NCI-H146 treated with DMSO at 0.1 percent for 48 hours (cell line): ENCODE results near the gene CCDC116.
A peak's percentile ranks its signal among the peaks of the same experiment; 100 is the strongest.
"Not testable (repeated sequence)": the region's sequence is repeated elsewhere in the genome, so short reads cannot be mapped to it uniquely, and the experiment has no call there.

Experiments used
- DNase-seq: peaks from one replicate; lab custom pipeline; 2025; ENCODE audit not compliant: unreplicated experiment; lab: John Stamatoyannopoulos, UW

CCDC116 gene

DNA sequence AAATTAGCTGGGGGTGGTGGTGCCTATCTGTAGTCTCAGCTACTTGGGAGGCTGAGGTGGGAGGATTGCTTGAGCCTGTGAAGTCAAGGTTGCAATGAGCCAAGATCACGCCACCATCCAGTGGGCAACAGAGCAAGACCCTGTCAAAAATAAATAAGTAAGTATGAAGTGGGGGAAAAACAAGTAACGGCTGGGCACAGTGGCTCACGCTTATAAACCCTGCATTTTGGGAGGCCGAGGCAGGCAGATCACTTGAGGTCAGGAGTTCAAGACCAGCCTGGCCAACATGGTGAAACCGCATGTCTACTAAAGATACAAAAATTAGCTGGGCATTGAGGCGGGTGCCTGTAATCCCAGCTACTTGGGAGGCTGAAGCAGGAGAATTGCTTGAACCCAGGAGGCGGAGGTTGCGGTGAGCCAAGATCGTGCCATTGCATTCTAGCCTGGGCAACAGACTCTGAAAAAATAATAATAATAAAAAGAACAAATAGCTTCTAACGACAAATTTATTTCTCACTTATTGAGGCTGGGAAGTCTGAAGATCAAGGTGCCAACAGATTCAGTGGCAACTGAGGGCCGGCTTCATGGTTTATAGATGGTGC is 22.9 kb upstream of the CCDC116 start:
- not testable (repeated sequence) for DNase-seq

DNA sequence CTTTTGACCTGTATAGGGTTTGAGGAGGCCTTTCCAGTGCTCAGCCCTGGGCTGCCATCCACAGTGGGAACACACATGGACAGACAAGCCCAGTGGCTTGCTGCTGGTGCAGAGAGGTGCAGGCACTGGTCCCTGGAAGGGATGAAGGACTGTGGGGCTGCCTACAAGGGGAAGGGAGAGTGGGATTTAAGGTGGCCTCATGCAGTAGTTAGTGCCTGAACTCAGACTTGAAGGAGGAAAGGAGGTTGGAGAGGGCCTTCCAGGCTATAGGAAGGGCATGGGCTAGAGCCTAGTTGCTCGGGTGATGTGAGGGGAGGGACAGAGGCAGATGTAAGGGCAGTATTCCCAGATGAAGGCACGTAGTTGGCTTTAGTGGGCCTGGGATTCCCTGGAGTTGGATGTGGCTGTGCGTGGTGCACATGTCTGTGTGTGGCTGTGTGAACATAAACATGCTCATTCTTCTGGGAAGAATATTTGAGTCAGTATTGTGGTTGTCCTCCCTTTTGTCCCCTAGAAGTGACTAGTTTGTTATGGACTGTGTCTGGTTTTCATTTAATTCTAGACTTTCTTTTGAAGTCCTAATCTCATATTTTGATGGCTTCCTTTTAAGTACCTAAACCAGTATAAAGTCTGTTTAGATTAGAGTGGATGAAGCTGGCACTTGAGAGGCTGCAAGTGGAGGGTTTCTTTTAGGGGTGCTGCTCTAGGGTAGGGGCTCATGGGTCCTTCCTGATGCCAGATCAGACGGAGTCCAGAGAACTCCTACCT is 21.2 kb upstream of the CCDC116 start:
- DNase-seq, result no peak

DNA sequence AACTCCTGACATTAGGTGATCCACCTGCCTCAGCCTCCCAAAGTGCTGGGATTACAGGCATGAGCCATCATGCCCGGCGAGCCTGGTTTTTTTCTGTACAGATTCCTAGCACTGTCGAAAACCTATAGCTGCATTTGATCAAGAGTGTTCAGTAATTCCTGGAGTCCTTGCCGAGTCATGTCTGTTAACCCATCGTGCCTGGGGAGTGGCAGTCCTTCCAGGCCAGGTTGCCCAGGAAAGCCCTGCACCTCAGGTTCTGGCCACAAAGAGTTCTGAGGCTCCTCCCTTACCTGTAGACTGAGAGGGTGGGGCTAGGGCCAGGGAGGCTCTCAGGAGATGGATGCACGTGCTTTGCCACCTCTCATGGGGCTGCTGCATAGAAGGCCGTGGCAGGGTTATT is 19.7 kb upstream of the CCDC116 start:
- no peak for DNase-seq

DNA sequence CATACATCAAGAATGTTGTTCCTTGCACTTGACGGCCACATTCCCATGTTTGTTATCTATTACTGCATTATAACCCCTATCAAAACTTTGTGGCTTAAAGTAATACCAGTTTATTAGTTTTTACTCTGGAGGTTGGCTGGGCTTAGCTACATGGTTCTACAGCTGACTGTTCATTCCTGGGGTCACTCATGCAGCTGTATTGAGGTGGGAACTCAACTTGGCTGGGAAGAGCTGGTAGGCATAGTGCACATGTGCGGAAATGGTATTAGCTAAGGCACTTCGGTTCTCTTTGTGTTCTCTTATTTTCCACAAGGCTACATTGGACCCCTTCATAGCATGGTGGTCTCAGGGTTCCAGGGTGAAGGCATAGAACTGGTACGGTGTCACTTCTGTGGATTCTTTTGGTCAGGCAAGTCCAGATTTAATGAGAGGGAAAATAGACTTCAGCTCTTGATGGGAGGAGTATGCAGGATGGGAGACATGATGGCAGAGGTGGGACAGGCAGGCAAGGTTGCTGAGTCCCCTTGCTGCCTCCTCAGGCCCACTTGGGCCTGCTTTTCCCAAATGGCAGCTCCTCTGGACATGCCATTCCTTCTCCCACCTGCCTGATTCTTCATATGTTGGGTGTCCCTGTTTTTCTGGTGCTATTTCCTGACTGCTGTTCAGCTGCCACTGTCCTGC is 18.9 kb upstream of the CCDC116 start:
- no peak for DNase-seq

DNA sequence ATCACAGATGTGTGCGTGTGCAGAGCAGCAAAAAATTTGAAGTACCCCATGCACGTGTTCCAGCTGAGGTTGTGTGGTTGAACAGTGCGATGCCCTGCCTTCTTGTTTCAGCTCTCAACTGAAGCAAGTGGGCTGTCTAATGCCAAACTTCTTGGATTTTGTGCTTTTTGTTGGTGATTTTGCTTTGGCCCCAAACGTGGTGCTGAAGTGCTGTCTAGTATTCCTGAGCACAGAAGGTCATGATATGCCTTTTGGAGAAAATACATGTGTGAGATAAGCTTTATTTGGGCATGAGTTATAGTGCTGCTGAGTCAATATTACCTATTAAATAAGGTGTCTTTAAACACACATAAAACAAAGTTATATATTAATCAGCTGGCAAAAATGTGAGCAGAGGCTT is 16.8 kb upstream of the CCDC116 start:
- no peak for DNase-seq

DNA sequence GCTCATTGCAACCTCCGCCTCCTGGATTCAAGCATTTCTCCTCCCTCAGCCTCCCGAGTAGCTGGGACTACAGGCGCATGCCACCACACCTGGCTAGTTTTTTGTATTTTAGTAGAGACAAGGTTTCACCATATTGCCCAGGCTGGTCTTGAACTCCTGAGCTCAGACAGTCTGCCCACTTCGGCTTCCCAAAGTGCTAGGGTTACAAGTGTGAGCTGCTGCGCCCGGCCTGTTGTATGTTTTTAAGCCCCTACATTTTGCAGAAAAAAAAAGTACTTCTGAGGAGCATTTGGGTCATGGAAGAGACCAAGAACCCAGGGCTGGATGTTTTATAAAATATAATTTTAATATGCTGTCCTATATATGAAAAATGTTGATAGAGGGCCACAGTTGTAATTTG is 15.2 kb upstream of the CCDC116 start:
- not testable (repeated sequence) for DNase-seq

DNA sequence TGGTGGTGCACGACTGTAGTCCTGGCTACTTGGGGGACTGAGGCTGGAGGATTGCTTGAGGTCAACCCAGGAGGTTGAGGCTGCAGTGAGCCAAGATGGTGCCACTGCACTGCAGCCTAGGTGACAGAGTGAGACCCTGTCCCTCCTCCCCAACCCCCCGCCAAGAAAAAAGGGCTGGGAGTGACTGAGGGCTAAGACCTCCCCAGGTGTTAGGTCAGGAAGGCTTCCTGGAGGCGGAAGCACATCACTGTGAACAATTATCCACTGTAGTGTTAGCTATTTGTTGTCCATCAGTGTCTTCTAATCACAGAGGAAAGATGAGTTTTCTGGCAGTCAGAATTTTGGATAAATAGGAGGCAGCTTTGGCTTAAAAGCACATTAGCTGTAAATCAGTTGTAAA is 11.5 kb upstream of the CCDC116 start:
- DNase-seq, result no peak

DNA sequence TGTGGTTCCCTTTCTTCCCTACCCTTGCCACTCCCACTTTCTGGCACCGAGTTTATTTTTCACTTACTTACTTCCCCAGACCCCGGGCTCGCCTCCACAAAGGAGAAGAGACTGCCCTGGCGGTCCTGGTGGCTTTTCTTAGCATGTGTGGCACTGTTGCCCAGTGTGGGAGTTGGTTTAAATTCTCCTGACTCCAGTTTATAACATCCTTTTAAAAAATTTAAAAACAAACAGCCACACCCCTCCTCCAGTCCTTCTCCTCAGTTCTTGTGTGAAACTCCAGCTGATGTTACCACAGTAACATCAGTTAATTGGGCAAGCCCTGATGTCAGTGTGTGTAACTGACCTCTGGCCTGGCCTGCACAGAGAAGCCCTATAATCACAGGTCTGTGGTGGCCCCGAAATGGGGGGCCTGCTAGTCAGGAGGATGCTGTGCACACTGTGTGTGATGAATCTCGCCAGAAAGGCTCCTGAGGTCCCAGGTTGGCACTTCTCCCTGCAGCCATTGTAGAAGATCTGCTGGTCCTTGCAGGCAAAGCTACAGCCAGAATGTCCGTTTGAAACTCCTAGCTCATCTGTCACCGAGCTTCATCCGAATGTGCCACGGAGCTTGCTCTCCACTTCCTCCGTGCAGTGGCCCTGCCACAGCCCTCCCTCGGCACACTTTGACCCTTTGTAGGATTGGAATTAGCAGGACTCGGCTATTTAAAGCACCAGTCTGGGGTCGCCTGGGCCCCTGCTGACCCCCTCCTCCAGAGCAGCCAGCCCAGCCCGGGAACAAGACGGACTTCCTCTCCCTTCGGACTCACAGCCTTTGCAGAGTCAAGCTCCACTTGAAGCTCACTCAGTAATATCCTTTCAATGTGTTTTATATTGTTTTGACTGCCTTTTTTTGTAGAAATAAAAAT is 10.3 kb upstream of the CCDC116 start:
- DNase-seq, result no peak

DNA sequence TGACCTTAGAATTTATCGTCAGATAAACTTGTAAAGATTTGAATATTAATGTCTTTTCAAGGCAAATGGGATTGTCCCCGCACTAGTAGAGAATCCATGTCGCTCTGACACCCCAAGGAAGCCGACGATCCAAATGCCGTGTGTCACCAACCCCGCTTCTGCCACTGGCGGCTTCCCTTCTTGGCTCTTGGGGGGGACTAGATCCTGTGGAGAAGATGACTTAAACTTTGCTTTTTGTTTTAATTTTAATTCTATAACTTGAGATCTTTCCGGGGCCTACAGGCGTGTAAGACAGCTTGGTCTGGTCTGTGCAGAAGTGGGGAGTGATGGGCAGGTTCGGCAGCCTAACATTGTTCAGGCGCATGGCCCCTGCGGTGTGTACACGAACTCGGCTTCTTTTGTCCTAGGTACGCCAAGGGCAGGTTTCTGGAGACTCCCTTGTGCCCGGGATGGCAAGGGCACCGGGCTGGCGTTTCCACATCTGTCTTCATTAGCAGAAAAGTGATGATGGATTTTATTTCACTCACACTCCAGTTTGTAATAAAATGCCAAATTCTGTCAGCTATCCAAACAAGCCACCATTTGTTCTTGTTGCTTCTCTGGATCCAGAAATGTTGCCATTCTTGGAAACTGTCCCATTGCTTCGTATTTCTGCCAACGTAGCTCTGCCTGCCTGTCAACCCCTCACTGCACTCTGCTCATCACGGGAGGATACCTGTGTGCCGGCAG is 9.5 kb upstream of the CCDC116 start:
- DNase-seq, result no peak

DNA sequence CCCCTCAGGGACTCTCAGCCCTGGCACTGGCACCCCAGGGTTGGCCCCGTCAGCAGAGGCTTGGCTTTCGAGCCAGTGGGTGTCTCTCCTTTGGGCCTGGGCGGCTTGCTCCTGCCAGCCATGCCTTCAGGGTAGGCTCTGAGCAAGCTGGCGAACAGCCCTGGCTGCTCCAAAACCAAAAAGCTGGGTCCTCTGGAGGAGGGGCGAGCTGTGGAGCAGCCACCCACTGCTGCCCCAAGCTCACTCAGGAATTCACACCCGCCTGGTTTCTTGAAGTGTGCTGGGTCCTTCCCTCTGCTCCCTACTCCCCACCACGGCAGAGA is 9.0 kb upstream of the CCDC116 start:
- no peak for DNase-seq

DNA sequence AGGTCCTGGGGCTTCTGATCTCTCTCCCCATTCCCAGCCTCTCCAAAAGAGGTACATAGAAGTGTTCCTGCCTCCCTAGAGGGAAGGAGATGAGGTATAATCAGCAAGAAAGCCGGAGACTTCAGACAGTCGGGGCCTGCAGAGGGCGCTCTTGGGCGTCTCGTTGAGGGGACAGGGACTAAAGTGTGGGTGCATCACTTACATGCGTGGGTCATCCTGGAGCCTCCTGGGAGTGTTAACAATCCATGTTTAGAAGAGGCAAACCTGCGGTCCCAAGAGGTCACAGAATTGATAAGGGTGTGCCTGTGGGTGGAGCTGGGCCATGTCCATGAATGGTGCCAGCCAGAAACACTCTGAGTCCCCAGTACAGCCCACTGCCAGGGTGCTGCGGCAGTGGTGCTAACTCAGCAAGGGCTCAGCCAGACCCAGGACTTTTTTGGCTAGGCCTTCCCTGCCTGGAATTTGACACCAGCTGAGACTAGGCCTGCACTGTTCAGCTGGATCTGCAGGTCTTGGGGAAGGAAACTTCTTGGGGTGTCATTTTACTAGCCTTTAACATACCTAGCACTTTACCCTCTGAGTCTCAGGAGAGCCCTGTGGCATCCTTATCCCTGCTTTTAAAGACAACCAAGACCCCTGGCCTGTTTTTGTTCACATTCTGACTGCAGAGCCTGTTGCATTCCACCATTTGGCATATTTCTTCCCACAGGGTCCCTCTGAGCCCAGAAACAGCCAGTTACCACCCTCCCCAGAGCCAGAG is 8.3 kb upstream of the CCDC116 start:
- DNase-seq, result no peak

DNA sequence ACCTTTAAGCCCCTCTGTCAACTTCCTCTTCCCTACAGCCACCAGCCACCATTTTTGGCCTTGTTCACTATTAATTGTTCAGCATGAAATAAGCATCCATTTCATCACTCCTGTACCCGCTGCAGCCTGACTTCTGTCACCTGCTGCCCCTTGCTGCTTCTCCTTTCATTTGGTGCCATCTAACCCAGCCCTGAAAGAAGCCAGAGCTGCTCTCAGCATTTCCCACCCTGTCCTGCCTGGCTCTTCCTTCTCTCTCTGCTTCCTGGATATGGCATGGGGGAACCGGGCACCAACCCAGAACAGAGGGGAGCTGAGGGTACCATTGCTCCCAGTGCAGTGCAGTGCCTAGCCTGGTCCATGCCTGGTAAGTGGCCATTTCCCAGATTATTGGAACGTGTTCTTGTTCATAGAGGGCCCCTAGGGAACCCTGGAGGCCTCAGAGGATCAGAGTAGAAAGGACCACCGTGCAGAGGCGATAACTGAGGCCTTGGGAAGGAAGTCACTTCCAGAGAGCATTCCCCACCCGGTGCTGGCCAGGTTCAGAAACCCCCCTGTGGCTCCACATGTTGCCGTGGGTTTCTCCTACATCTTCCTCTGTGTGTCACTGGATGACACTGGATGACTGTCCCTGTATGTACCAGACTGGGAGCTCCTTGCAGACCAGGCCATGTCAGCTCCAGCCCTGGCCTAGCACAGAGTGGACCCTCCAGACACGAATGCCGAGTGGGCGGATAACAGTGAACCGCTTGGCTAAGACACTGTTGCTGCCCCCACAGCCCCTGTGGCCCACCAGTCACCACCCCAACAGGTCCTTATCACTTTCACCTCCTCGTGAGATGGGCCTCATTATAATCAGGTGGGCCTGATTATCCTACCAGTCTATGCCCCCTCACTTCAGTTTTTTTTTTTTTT is 7.4 kb upstream of the CCDC116 start:
- DNase-seq, result no peak

DNA sequence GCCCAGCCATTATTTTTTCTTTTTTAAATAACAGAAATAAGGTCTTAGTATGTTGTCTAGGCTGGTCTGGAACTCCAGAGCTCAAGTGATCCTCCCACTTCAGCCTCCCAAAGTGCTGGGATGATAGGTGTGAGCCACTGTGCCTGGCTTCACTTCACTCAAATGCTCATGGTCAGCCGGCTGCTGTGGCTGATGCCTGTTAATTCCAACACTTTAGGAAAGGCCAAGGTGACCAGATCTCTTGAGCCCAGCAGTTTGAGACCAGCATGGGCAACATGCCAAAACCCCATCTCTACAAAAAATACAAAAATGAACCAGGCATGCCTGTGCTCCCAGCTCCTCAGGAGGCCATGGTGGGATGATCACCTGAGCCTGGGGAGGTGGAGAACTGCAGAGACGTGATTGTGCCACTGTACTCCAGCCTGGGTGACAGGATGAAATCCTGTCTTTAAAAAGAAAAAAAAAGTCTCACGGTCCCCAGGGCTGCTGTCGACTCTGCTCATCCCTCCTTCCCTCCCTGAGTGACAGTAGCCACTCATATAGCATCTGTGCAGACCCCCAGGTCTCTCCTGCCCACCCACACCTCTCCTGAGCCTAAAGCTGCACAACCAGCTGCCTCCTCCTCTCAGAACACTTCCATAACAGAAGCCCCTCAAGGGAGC is 6.4 kb upstream of the CCDC116 start:
- DNase-seq, result no peak

DNA sequence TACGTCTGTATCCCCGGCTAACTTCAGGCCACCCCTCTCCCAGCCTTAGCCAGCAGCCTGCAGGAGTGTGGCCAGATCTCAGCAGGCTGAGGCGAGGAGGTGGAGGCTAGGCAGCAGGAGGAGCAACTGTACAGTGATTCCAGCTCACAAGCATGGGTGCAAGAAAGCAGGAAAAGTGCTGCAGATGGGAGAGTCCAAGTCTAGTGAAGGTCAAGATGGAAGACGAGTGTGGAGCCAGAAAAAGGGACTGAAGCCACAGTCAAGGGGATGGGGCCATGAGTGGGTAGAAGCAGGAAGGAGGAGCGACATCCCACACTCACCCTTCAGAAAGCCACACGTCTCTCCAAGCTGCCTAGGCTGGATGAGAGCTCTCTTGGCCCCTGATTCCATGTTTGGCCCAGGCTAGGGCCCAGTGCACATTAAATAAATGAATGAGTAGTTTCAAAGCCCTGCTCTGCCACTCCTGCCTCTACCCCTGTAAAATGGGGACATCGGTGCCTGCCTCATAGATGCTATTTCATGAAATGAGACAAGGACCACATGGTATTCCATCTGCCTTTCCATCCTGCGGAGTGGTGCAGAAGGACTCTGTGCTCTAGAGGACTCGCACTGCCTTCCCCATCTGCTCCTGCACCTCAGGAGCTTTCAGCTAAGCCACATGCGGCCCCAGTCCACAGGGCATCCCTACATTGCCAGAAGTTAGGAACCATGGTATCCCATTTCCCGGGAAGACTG is 5.7 kb upstream of the CCDC116 start:
- no peak for DNase-seq

DNA sequence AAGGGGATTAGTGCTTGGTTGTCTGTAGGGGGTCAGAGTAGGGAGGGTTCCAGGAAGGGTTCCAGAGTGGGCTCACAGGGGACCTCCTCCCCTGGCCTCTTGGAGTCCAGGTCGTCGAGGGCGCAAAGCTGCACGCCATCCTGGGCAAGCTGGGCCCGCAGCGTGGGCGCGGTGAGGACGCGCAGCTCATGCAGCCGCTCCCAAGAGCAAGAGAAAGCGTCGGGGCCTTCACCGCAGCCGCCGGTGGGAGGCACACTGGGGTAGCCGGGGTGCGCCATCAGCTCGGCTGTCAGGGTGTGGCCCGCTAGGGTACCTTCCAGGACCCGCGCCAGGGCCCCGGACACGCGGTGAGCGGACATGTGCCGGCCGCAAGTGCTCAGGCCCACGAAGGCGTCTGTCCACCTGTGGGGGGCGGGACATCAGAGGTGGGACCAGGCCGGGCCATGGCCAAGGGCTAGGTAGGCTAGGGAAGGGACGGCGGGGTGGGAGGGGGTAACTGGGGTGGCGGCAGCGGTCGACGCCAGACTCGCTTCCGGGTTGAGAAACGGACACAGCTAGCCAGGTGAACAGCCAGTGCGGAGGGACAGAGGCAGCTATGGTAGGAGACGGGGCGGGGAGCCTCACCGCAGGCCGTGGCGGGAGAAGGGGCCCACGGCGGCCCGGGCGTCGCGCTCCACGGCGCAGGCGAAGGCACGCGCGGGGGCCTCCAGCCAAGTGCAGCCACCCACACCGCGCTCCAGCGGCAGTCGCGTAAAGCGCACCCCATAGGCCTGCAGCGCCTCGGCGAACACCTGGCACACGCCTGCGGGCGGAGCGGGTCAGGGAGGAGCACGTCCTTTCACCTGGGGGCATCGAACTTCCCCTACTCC is 3.9 kb upstream of the CCDC116 start:
- no peak for DNase-seq

DNA sequence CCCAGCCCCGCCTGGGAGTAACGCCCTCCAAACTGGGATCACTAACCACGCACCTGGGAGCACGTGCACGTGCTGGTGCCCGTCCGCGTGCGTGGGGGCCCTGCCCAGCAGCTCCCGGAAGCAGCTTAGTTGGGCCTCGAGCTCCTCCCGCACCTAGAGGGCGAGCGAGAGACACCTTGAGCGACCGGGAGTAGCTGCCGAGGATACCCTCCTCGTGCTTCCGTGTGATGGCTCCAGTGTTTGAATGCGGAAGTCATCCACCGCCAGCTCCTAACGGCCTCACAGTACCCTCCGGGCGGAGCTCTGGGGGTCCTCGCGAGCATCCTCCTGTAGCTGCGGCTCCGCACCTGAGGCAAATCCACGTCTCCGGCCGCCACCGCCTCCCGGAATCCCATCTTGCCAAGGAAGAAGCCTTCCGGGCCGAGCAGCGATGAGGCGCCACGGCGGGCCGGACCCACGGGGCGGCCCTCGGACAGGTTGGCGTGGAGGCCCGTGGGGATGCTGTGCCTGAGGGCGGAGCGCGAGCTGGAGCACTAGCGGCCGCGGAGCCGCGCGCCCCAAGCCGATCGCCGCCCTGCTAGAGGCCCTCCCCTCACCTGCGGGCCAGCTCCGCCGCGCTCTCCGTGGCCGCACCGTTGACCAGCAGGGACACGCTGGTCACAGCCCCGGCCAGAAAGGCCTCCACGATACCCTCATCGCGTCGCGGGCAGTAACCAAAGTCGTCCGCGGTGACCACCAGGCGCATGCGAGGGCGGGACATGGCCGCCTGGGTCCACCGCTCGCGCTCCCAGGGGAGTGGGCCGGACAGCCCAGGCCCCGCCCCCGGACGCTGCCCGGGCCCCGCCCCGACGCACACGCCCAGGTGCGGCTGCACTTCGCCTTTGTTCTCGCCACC is 3.1 kb upstream of the CCDC116 start, which contains the start of gene YDJC:
Gene YDJC (minus strand): TSS at position 768 of the 895 bp plus-strand sequence. CDS start 8 bp downstream, at position 760.
- peak; percentile 65 for DNase-seq
